ENCODE measurements around the gene EP400.

Gene EP400

DNA sequence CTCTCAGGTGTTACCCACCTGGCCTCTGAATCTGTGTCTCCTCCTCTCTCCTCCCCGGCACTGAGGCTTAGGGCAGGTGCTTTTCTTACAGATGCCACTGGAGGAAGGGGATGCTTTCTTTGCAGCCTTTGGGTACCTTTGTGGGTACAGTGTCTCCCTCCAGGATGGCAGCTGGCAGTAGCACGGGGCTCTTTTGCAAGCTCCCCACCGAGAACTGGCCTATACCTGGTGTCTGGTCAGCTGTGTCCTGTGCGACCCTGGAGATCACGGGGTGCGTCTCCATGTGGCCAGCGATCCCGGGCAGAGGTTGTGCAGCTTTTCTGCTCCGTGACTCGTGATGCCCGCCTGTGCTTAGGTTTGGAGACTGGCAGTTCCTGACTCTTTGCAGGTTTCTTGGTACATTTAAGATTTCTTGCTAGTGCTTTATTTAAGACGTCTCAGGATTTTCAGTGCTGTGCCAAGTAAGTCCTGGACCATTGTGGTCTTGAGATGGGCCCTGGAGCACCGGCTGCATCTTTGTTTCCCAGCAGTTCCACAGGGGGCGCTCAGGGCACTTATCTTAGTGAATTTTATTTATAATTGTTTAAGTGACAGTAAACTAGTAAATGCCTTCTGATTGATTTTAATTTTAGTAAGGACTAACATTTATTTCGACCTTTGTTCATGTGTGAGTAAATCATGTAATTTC, 125.4 kb downstream of the EP400 start:
- TF ChIP-seq, protein P1, sequence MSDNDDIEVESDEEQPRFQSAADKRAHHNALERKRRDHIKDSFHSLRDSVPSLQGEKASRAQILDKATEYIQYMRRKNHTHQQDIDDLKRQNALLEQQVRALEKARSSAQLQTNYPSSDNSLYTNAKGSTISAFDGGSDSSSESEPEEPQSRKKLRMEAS (IDR thresholded peaks at IDR 0.05; ENCODE audit: low read depth, low read length), result no peak
- TF ChIP-seq POLR2A (IDR thresholded peaks at IDR 0.05; ENCODE audit: extremely low read depth, insufficient read length) (no peak), MYC (IDR thresholded peaks at IDR 0.05; ENCODE audit: low read depth, low read length) (no peak)
- TF ChIP-seq, protein P2, sequence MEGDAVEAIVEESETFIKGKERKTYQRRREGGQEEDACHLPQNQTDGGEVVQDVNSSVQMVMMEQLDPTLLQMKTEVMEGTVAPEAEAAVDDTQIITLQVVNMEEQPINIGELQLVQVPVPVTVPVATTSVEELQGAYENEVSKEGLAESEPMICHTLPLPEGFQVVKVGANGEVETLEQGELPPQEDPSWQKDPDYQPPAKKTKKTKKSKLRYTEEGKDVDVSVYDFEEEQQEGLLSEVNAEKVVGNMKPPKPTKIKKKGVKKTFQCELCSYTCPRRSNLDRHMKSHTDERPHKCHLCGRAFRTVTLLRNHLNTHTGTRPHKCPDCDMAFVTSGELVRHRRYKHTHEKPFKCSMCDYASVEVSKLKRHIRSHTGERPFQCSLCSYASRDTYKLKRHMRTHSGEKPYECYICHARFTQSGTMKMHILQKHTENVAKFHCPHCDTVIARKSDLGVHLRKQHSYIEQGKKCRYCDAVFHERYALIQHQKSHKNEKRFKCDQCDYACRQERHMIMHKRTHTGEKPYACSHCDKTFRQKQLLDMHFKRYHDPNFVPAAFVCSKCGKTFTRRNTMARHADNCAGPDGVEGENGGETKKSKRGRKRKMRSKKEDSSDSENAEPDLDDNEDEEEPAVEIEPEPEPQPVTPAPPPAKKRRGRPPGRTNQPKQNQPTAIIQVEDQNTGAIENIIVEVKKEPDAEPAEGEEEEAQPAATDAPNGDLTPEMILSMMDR (IDR thresholded peaks at IDR 0.05; ENCODE audit: low read depth, low read length), result peak; percentile 29
- DNase-seq (ENCODE audit: low read depth), result no peak
- H3K4me3 ChIP-seq (ENCODE audit: low read depth, low read length), result no peak overlapping the region

DNA sequence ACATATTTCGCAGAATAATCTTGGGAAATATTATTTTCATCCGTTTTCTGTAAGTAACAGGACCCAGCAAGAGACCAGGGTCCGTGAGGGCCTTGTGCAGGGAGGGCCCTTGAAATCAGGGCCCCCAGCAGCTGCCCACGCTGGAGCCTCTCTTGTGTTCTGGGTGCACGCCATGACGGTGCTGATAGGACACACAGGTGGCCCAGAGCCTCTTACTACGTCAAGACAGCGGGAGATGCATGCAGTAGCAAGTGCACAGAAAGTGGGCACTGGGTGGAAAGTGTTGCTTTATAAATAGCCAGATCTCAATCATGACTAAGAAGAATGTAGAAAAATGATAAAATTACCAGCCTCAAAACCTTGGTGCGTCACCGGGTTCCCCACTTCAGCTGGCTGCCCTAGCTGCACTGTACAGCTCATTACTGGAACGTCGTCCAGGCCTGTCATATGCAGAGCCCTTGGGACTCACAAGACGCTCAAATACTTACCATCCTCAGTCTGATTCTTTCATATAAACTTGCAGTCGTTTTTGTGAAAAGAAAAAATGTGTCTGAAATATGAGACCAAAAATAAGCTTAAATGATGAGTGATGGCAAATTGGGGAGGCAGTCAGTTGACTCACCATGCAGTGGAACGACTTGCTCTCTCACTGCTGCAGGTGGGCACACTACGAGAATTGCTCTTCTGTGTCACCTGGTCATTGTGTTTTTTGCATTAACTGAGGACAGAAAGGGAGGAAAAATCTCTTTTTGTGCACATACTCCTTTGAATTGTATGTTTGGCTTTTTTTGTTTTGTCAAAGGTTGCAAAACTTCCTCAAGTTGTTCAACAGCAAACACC, 126.2 kb downstream of the EP400 start:
- no peak overlapping the region for H3K4me3 ChIP-seq (ENCODE audit: low read depth, low read length)
- no peak for DNase-seq (ENCODE audit: low read depth)
- TF ChIP-seq MYC (IDR thresholded peaks at IDR 0.05; ENCODE audit: low read depth, low read length) (no peak), POLR2A (IDR thresholded peaks at IDR 0.05; ENCODE audit: extremely low read depth, insufficient read length) (no peak)
- TF ChIP-seq, protein P1 (IDR thresholded peaks at IDR 0.05; ENCODE audit: low read depth, low read length), result no peak
- TF ChIP-seq, protein P2 (IDR thresholded peaks at IDR 0.05; ENCODE audit: low read depth, low read length), result no peak

DNA sequence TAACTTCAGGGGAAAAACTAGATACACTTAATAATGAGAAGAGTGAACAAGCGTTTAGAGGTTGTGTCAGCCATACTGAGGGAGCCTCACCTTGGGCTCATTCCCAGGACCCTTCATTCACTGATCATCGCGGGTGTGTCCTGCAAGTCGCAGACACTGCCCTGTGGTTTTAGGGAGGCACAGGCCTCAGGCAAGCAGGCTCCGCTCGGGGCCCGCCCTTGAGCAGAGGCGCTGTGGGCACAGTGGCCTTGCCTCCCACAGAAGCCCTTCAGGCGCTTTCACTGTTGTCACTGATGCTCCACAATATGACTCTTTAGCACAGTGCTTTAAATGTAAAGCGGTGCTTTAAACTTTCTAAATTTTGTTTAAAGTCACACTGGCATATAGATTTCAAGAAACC, 127.0 kb downstream of the EP400 start:
- TF ChIP-seq, protein P2 (IDR thresholded peaks at IDR 0.05; ENCODE audit: low read depth, low read length), result no peak
- TF ChIP-seq POLR2A (IDR thresholded peaks at IDR 0.05; ENCODE audit: extremely low read depth, insufficient read length), result no peak
- TF ChIP-seq, protein P1 (IDR thresholded peaks at IDR 0.05; ENCODE audit: low read depth, low read length), result no peak
- TF ChIP-seq MYC (IDR thresholded peaks at IDR 0.05; ENCODE audit: low read depth, low read length), result no peak
- no peak for DNase-seq (ENCODE audit: low read depth)
- no peak overlapping the region for H3K4me3 ChIP-seq (ENCODE audit: low read depth, low read length)

DNA sequence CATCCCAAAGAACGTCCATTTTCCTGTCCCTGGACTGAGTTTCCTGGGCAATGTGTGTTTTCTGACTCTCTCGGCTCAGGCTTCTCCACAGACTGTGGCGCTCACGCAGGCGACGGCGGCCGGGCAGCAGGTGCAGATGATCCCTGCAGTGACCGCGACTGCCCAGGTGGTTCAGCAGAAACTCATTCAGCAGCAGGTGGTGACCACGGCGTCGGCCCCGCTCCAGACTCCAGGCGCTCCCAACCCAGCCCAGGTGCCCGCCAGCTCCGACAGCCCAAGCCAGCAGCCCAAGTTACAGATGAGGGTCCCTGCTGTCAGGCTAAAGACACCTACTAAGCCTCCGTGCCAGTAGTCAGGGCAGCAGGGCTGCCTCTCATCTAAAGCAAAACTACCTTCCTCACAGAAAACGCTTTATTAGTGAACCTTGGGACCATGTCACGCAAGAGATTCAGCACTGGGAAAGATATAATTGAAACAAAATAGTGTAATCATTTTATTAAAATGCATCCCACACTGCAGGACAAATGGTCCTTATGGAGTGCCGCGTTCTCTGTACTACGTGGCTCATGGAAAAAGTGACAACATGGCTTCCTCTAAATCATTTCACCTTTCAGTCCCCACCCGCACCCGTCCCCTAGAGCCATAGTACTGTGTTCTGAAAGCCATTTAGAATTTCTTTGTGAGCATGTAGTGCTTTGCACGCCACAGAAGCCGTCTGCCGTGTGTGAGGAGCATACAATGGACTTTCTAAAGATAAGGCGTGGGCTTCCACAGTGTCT, 127.8 kb downstream of the EP400 start:
- no peak for DNase-seq (ENCODE audit: low read depth)
- TF ChIP-seq MYC (IDR thresholded peaks at IDR 0.05; ENCODE audit: low read depth, low read length) (no peak), POLR2A (IDR thresholded peaks at IDR 0.05; ENCODE audit: extremely low read depth, insufficient read length) (no peak)
- TF ChIP-seq, protein P1 (IDR thresholded peaks at IDR 0.05; ENCODE audit: low read depth, low read length), result no peak
- TF ChIP-seq, protein P2 (IDR thresholded peaks at IDR 0.05; ENCODE audit: low read depth, low read length), result no peak
- H3K4me3 ChIP-seq (ENCODE audit: low read depth, low read length), result no peak overlapping the region

DNA sequence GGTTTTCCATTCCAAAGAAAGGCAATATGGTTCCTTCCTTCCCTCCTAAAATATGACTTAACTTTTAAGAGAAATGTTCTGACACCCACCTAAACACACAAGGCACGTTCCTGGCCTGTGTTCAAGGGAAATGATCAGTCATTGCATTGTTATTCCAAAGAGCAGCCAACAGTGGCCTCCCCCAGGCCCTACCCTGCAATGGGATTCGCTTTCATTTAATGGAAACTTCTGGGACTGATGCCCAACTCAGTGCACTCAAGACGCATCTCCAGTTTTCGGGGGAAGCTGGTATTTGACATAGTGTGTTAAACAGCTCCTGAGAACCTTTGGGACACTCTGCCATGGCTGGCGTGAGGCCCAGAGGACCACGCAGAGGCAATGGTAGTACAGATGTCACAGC, 128.4 kb downstream of the EP400 start:
- DNase-seq (ENCODE audit: low read depth), result no peak

More for the DNA sequence above, 128.4 kb downstream of the EP400 start:
- TF ChIP-seq, protein P1 (IDR thresholded peaks at IDR 0.05; ENCODE audit: low read depth, low read length), result no peak
- TF ChIP-seq, protein P2 (IDR thresholded peaks at IDR 0.05; ENCODE audit: low read depth, low read length), result no peak
- TF ChIP-seq POLR2A (IDR thresholded peaks at IDR 0.05; ENCODE audit: extremely low read depth, insufficient read length) (no peak), MYC (IDR thresholded peaks at IDR 0.05; ENCODE audit: low read depth, low read length) (no peak)
- H3K4me3 ChIP-seq (ENCODE audit: low read depth, low read length), result no peak overlapping the region

All from NB4 (cell line).